NCI-H82 (cell line): ENCODE measurements around the gene LRRC3.
"Not testable (repeated sequence)": the region's sequence is repeated elsewhere in the genome, so short reads cannot be mapped to it uniquely, and the experiment has no call there.

Experiments used
- DNase-seq: peaks from one replicate; lab custom pipeline; 2025; lab: John Stamatoyannopoulos, UW

The LRRC3 gene

GRCh38 chr21:44497703-44498126 is 42.4 kb downstream of the LRRC3 start:
- DNase-seq, result no peak

- no peak for DNase-seq
Measured at GRCh38 chr21:44498280-44499210, 43.2 kb downstream of the LRRC3 start.

- no peak for DNase-seq
Measured at GRCh38 chr21:44499211-44499560, 43.9 kb downstream of the LRRC3 start.

GRCh38 chr21:44499631-44500030 is 44.3 kb downstream of the LRRC3 start:
- DNase-seq, result no peak

GRCh38 chr21:44500111-44500510 is 44.8 kb downstream of the LRRC3 start:
- DNase-seq, result no peak

GRCh38 chr21:44502171-44502958 is 47.1 kb downstream of the LRRC3 start:
- DNase-seq, result no peak

- not testable (repeated sequence) for DNase-seq
Measured at GRCh38 chr21:44503006-44503889, 47.9 kb downstream of the LRRC3 start.

- DNase-seq, result no peak
Measured at GRCh38 chr21:44503901-44504399, 48.6 kb downstream of the LRRC3 start.

GRCh38 chr21:44505673-44506278 is 50.5 kb downstream of the LRRC3 start:
- DNase-seq, result no peak

- no peak for DNase-seq
Measured at GRCh38 chr21:44506279-44507255, 51.3 kb downstream of the LRRC3 start.

- no peak for DNase-seq
Measured at GRCh38 chr21:44507673-44508425, 52.5 kb downstream of the LRRC3 start.

GRCh38 chr21:44508426-44508710 is 53.1 kb downstream of the LRRC3 start:
- DNase-seq, result no peak

- no peak for DNase-seq
Measured at GRCh38 chr21:44508711-44509445, 53.6 kb downstream of the LRRC3 start.

GRCh38 chr21:44509539-44509938 is 54.2 kb downstream of the LRRC3 start:
- peak; percentile 42 for DNase-seq

GRCh38 chr21:44510109-44510507 is 54.8 kb downstream of the LRRC3 start:
- no peak for DNase-seq

GRCh38 chr21:44510508-44511218 is 55.4 kb downstream of the LRRC3 start:
- peak; percentile 65 for DNase-seq

- no peak for DNase-seq
Measured at GRCh38 chr21:44511219-44511937, 56.1 kb downstream of the LRRC3 start.
